Vagina (tissue), 2 donors: Measurements from ENCODE around the gene TMEM144.
"Not testable (repeated sequence)": the region's sequence is repeated elsewhere in the genome, so short reads cannot be mapped to it uniquely, and the experiment has no call there.

Source experiments
- CTCF ChIP-seq, 3 experiments: fragments of 450-650 bp in 2 of 3; fragments of 200-600 bp in 1 of 3; sonication (generic) in 1 of 3; IDR thresholded peaks; one replicate each; pipeline ENCODE4 v1.5.1; 2017 to 2019; ENCODE audit warnings: antibody characterized with exemption in 3 of 3, mild to moderate bottlenecking in 2 of 3, moderate library complexity in 2 of 3
- POLR2A ChIP-seq, 2 donors: fragments of 450-650 bp; IDR thresholded peaks; one replicate each; pipeline ENCODE4 v1.6.1; 2017; ENCODE audit warnings: antibody characterized with exemption in 2 of 2, mild to moderate bottlenecking in 2 of 2, moderate library complexity in 2 of 2
- POLR2AphosphoS5 ChIP-seq, 2 donors: sonication (generic); formaldehyde crosslinking; IDR thresholded peaks; one replicate each; pipeline ENCODE4 v1.9.0; 2017; ENCODE audit warnings: antibody characterized with exemption in 2 of 2, mild to moderate bottlenecking in 2 of 2, low read depth in 1 of 2; ENCODE audit not compliant: insufficient read depth in 1 of 2

- TF ChIP-seq CTCF (IDR thresholded peaks at IDR 0.05); POLR2AphosphoS5 (IDR thresholded peaks at IDR 0.05; ENCODE audit: insufficient read depth in 1 of 2, low read depth in 1 of 2); POLR2A (IDR thresholded peaks at IDR 0.05): not testable (repeated sequence)
Observed at GRCh38 chr4:158224318-158224717, 14.0 kb downstream of the TMEM144 start.
